Activated naive CD4-positive, alpha-beta T cell treated with anti-CD3 and anti-CD28 coated beads, Interleukin-2, amount 10 ng/mL, durations not matched to agents 7 days and 5 days (primary cell): ENCODE measurements around the gene RFX6.

ENCODE experiments used
- CTCF ChIA-PET: fragments of 350-600 bp; sonication (Branson Sonifier 250); formaldehyde crosslinking; loops from one replicate; lab custom pipeline; 2021; ENCODE audit warnings: antibody characterized with exemption; lab: Charles Lee
- DNase-seq: peaks from one replicate; pipeline ENCODE4 v3.0.0-alpha.2; 2020
- H3K27ac Mint-ChIP-seq: one replicate; pipeline ENCODE4 v1.8.0; 2021; ENCODE audit warnings: mild to moderate bottlenecking, moderate library complexity, mixed read lengths
- H3K27me3 Mint-ChIP-seq: one replicate; pipeline ENCODE4 v1.8.0; 2021; ENCODE audit warnings: mild to moderate bottlenecking, mixed read lengths
- H3K36me3 Mint-ChIP-seq: one replicate; pipeline ENCODE4 v1.8.0; 2021; ENCODE audit warnings: mixed read lengths
- H3K4me1 Mint-ChIP-seq: one replicate; pipeline ENCODE4 v1.8.0; 2021; ENCODE audit warnings: mixed read lengths
- H3K4me3 Mint-ChIP-seq: one replicate; pipeline ENCODE4 v1.8.0; 2021; ENCODE audit warnings: mild to moderate bottlenecking, moderate library complexity, mixed read lengths
- H3K9me3 Mint-ChIP-seq: one replicate; pipeline ENCODE4 v1.8.0; 2021; ENCODE audit warnings: mixed read lengths

Gene RFX6

GRCh38 chr6:116932496-116932895, 55.5 kb downstream of the RFX6 start:
- no peak for DNase-seq
- no peak overlapping the region for H3K27ac Mint-ChIP-seq
- H3K27me3 Mint-ChIP-seq, result no peaks in the 10 kb centered on the region
- no peaks in the 10 kb centered on the region for H3K4me1 Mint-ChIP-seq
- CTCF ChIA-PET, result no interaction called here
- no peaks in the 10 kb centered on the region for H3K36me3 Mint-ChIP-seq
- H3K4me3 Mint-ChIP-seq, result no peak overlapping the region
- no peaks in the 10 kb centered on the region for H3K9me3 Mint-ChIP-seq

- Mint-ChIP-seq H3K4me1 (no peaks in the 10 kb centered on the region), H3K36me3 (no peaks in the 10 kb centered on the region), H3K27me3 (no peaks in the 10 kb centered on the region), H3K9me3 (no peaks in the 10 kb centered on the region), H3K4me3 (no peak overlapping the region), H3K27ac (no peak overlapping the region)
- CTCF ChIA-PET, result no interaction called here
- no peak for DNase-seq
These were observed 56.4 kb downstream of the RFX6 start for GRCh38 chr6:116933485-116933884.

GRCh38 chr6:116938305-116938704, 61.3 kb downstream of the RFX6 start:
- no peaks in the 10 kb centered on the region for H3K4me1 Mint-ChIP-seq
- no peak for DNase-seq
- no peaks in the 10 kb centered on the region for H3K9me3 Mint-ChIP-seq
- H3K27ac Mint-ChIP-seq, result no peak overlapping the region
- CTCF ChIA-PET, result no interaction called here
- no peaks in the 10 kb centered on the region for H3K27me3 Mint-ChIP-seq
- H3K4me3 Mint-ChIP-seq, result no peak overlapping the region
- H3K36me3 Mint-ChIP-seq, result no peaks in the 10 kb centered on the region

- Mint-ChIP-seq H3K27me3 (no peaks in the 10 kb centered on the region), H3K4me1 (no peaks in the 10 kb centered on the region), H3K9me3 (no peaks in the 10 kb centered on the region), H3K4me3 (no peak overlapping the region), H3K36me3 (no peaks in the 10 kb centered on the region), H3K27ac (no peak overlapping the region)
- no peak for DNase-seq
- CTCF ChIA-PET, result no interaction called here
These were observed 64.7 kb downstream of the RFX6 start for GRCh38 chr6:116941727-116942126.

- DNase-seq, result no peak
- H3K4me3 Mint-ChIP-seq, result no peak overlapping the region
- H3K27me3 Mint-ChIP-seq, result no peaks in the 10 kb centered on the region
- H3K36me3 Mint-ChIP-seq, result no peaks in the 10 kb centered on the region
- H3K4me1 Mint-ChIP-seq, result no peaks in the 10 kb centered on the region
- no peak overlapping the region for H3K27ac Mint-ChIP-seq
- H3K9me3 Mint-ChIP-seq, result no peaks in the 10 kb centered on the region
- CTCF ChIA-PET, result no interaction called here
These were observed 68.8 kb downstream of the RFX6 start for GRCh38 chr6:116945809-116946208.

GRCh38 chr6:116948533-116949304, 71.7 kb downstream of the RFX6 start:
- Mint-ChIP-seq H3K27me3 (peaks cover 3% of the 10 kb centered on the region), H3K4me1 (no peaks in the 10 kb centered on the region), H3K9me3 (no peaks in the 10 kb centered on the region), H3K4me3 (no peak overlapping the region), H3K27ac (no peak overlapping the region), H3K36me3 (no peaks in the 10 kb centered on the region)
- DNase-seq, result no peak
- CTCF ChIA-PET, result no interaction called here

- Mint-ChIP-seq H3K4me1 (no peaks in the 10 kb centered on the region), H3K36me3 (no peaks in the 10 kb centered on the region), H3K9me3 (no peaks in the 10 kb centered on the region), H3K27ac (no peak overlapping the region), H3K27me3 (peaks cover 3% of the 10 kb centered on the region), H3K4me3 (no peak overlapping the region)
- CTCF ChIA-PET, result interaction anchor here (1.0 kb wide), 1 partner anchor 27 kb away, joined by 3 read pairs; no protein-coding TSS in a partner anchor
- no peak for DNase-seq
These were observed 72.9 kb downstream of the RFX6 start for GRCh38 chr6:116949964-116950363.

GRCh38 chr6:116954335-116954734, 77.3 kb downstream of the RFX6 start:
- peaks cover 3% of the 10 kb centered on the region for H3K27me3 Mint-ChIP-seq
- CTCF ChIA-PET, result no interaction called here
- H3K4me1 Mint-ChIP-seq, result no peaks in the 10 kb centered on the region
- H3K36me3 Mint-ChIP-seq, result no peaks in the 10 kb centered on the region
- no peak overlapping the region for H3K27ac Mint-ChIP-seq
- no peak overlapping the region for H3K4me3 Mint-ChIP-seq
- H3K9me3 Mint-ChIP-seq, result no peaks in the 10 kb centered on the region
- DNase-seq, result no peak

- CTCF ChIA-PET, result no interaction called here
- Mint-ChIP-seq H3K9me3 (no peaks in the 10 kb centered on the region), H3K36me3 (no peaks in the 10 kb centered on the region), H3K27ac (no peak overlapping the region), H3K4me1 (no peaks in the 10 kb centered on the region), H3K4me3 (no peak overlapping the region), H3K27me3 (peaks cover 3% of the 10 kb centered on the region)
- no peak for DNase-seq
These were observed 77.9 kb downstream of the RFX6 start for GRCh38 chr6:116954938-116955337.

- CTCF ChIA-PET, result no interaction called here
- peaks cover 3% of the 10 kb centered on the region for H3K27me3 Mint-ChIP-seq
- H3K4me3 Mint-ChIP-seq, result no peak overlapping the region
- H3K27ac Mint-ChIP-seq, result no peak overlapping the region
- no peak for DNase-seq
- H3K36me3 Mint-ChIP-seq, result no peaks in the 10 kb centered on the region
- no peaks in the 10 kb centered on the region for H3K4me1 Mint-ChIP-seq
- no peaks in the 10 kb centered on the region for H3K9me3 Mint-ChIP-seq
These were observed 78.7 kb downstream of the RFX6 start for GRCh38 chr6:116955773-116956172.

- CTCF ChIA-PET, result no interaction called here
These were observed 86.9 kb downstream of the RFX6 start for GRCh38 chr6:116963972-116964371.

GRCh38 chr6:116966675-116967576, 89.9 kb downstream of the RFX6 start:
- H3K4me1 Mint-ChIP-seq, result no peaks in the 10 kb centered on the region
- no peaks in the 10 kb centered on the region for H3K9me3 Mint-ChIP-seq
- H3K27me3 Mint-ChIP-seq, result no peaks in the 10 kb centered on the region
- H3K4me3 Mint-ChIP-seq, result no peak overlapping the region
- no peak for DNase-seq
- no peak overlapping the region for H3K27ac Mint-ChIP-seq
- H3K36me3 Mint-ChIP-seq, result no peaks in the 10 kb centered on the region
- CTCF ChIA-PET, result interaction anchor here (1.4 to 1.8 kb wide), 2 partner anchors 188 to 406 kb away, joined by 3 to 4 read pairs; no protein-coding TSS in a partner anchor

More at GRCh38 chr6:116963972-116964371, 86.9 kb downstream of the RFX6 start:
- no peak overlapping the region for H3K4me3 Mint-ChIP-seq
- no peak overlapping the region for H3K27ac Mint-ChIP-seq
- DNase-seq, result no peak
- no peaks in the 10 kb centered on the region for H3K27me3 Mint-ChIP-seq
- no peaks in the 10 kb centered on the region for H3K9me3 Mint-ChIP-seq
- no peaks in the 10 kb centered on the region for H3K36me3 Mint-ChIP-seq
- no peaks in the 10 kb centered on the region for H3K4me1 Mint-ChIP-seq

GRCh38 chr6:116969211-116969863, 92.3 kb downstream of the RFX6 start:
- no peaks in the 10 kb centered on the region for H3K9me3 Mint-ChIP-seq
- no peak overlapping the region for H3K4me3 Mint-ChIP-seq
- DNase-seq, result peak; percentile 30
- no peaks in the 10 kb centered on the region for H3K27me3 Mint-ChIP-seq
- no peak overlapping the region for H3K27ac Mint-ChIP-seq
- H3K4me1 Mint-ChIP-seq, result no peaks in the 10 kb centered on the region
- no peaks in the 10 kb centered on the region for H3K36me3 Mint-ChIP-seq
- CTCF ChIA-PET, result interaction anchor here (0.7 to 2.6 kb wide), 3 partner anchors 12 to 347 kb away, joined by 3 to 7 read pairs (median 4); no protein-coding TSS in a partner anchor

- peak; percentile 39 for DNase-seq
- CTCF ChIA-PET, result no interaction called here
- H3K9me3 Mint-ChIP-seq, result no peaks in the 10 kb centered on the region
These were observed 94.9 kb downstream of the RFX6 start for GRCh38 chr6:116971959-116972358.

More at GRCh38 chr6:116971959-116972358, 94.9 kb downstream of the RFX6 start:
- Mint-ChIP-seq H3K36me3 (no peaks in the 10 kb centered on the region), H3K4me3 (no peak overlapping the region), H3K27ac (no peak overlapping the region), H3K4me1 (no peaks in the 10 kb centered on the region), H3K27me3 (no peaks in the 10 kb centered on the region)
